Left kidney (tissue), 8 donors: ENCODE data around the gene OR1E2. TPM values are rescaled to one million over a fixed set of nuclear protein-coding genes. Genes with fewer than 3 reads are reported as not detected.
A peak's percentile ranks its signal among the peaks of the same experiment; 100 is the strongest.
"Not testable (repeated sequence)": the region's sequence is repeated elsewhere in the genome, so short reads cannot be mapped to it uniquely, and the experiment has no call there.

ENCODE experiments used
- DNase-seq: peaks from one replicate; pipeline ENCODE4 v3.0.0-alpha.2; 2013
- long read RNA-seq, 8 donors: transcript quantifications; one replicate each; lab custom pipeline, GENCODE V29; 2026
- polyA plus RNA-seq: library from polyadenylated mRNA; unstranded; fragments of 120-200 nt; gene quantifications from one replicate; pipeline ENCODE4 v1.2.1, GENCODE V29; 2013; ENCODE audit not compliant: insufficient read length

Gene OR1E2, protein sequence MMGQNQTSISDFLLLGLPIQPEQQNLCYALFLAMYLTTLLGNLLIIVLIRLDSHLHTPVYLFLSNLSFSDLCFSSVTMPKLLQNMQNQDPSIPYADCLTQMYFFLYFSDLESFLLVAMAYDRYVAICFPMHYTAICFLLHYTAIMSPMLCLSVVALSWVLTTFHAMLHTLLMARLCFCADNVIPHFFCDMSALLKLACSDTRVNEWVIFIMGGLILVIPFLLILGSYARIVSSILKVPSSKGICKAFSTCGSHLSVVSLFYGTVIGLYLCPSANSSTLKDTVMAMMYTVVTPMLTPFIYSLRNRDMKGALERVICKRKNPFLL
- polyA plus RNA-seq, result not detected
- long read RNA-seq, donor 1, result 0 reads
- long read RNA-seq, donor 2, result 0 reads
- long read RNA-seq, donor 3, result 0 reads
- long read RNA-seq, donor 4, result 0 reads
- long read RNA-seq, donor 5, result 0 reads
- long read RNA-seq, donor 6, result 0 reads
- long read RNA-seq, donor 7, result 0 reads
- long read RNA-seq, donor 8, result 0 reads

DNA sequence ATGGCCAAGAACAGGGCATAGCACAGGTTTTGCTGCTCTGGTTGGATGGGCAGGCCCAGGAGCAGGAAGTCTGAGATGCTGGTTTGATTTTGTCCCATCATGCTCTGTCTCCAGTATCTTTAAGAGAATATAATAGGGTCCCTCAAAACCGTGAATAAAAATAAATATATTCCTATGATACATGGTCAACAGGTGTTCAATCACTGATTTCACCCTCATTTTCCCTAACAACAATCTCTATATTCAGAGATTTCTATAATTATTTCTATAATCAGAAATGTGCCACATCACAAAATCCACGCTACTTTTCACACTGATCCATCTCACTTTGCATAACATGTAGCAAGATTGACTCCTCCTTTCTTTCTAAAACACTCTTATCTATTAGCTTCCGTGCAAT lies at the start of gene OR1E2:
TSS of gene OR1E2 (minus strand) at position 101 of the 400 bp plus-strand sequence. CDS start at position 101, 0 bp downstream.
- DNase-seq, result no peak

DNA sequence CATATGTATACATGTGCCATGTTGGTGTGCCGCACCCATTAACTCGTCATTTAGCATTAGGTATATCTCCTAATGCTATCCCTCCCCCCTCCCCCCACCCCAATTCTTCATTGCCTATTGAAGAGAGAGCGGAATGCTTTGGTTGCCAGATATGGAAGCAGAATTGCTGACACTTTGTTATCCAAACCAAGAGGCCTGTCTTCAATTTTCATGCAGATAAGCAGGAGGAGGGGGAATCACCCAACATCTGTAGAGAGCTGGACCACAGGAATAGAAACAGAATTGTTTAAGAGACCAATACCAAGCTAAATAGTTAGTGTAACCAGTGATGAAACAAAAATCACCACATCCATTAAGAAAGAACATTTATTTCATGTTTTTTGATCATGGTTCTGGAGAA lies 49.2 kb upstream of the OR1E2 start:
- DNase-seq, result no peak

DNA sequence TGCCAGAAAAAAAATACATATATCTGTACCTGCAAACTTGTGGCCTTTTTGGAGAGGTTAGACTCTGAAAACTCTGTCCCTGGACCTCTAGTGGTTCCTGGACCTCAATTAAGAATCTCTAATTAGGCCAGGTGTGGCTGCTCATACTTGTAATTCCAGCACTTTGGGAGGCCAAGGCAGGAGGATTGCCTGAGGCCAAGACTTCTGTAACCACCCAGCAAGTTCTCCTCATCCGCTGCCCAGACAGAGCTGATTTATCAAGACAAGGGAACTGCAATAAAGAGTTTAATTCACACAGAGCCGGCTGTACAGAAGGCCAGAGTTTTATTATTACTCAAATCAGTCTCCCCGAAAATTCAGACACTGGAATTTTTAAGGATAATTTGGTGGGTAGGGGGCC lies 46.3 kb upstream of the OR1E2 start:
- no peak for DNase-seq

DNA sequence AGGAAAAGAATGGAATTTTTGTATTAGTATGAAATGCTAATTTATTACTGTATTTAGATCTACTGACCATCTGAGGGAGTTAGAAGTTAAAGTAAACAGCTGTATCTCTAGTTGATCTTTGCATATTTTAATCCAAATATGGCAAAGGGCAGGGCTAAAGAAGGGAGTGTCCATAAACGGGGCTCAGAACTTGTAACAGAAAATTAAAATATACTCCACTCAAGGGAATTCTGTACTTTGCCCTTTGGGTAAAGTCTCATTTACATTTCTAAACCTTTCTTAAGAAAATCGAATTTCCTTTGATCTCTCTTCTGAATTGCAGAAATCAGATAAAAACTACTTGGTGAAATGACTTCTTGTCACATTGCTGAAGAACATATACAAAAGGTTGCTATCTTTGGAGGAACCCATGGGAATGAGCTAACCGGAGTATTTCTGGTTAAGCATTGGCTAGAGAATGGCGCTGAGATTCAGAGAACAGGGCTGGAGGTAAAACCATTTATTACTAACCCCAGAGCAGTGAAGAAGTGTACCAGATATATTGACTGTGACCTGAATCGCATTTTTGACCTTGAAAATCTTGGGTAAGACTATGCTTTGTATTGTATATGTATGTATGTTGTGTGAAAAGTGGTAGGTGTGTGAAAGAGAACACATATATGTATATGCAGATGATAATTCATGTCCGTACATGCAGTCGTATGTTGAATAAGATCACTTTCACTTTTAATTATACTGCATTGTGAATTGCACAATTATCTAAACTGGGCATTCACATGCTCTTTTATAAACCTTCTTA lies 42.4 kb upstream of the OR1E2 start, which contains the start of gene ASPA:
TSS of gene ASPA (plus strand) at position 186 of the 799 bp plus-strand sequence. CDS start at position 349, 163 bp downstream.
- no peak for DNase-seq

DNA sequence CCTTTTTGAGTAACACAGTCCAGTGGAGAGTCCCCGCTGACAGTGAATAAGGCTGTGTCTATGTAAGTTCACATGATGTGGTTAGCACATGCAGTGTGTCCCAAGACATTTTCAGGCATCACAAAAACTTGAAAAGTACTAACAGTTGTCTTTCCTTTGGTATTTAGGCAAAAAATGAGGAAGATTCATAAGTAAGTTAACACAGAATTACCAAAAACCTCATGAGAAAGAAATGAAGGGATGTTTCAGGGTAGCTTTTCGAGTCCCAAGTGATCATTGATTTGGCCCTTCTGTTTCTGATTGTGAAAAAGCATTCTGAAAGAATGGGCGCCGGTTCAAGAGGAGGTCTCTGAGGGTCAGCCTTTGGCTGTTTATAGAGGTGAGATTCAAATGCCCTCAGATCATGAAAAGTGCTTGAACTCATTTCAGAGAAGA lies 41.6 kb upstream of the OR1E2 start:
- DNase-seq, result no peak

DNA sequence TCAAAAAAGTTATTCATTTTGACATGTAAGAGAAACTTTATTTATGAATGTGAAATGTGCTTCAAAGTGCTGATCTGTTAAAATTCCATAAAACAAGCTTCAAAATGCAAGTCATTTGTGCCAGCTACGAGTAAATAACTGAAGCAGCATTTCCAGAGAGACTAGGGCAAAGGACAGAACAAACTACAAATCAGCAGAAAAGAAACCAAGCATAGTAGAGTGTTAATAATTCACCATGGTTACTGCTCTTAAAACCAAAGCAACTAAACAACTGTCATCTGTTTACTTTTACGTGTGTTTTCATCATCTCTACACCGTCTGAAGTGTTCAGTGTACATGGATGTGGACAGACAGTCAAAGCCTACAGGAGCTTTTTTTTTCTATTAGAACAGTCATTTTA lies 40.6 kb upstream of the OR1E2 start:
- peak; percentile 22 for DNase-seq

DNA sequence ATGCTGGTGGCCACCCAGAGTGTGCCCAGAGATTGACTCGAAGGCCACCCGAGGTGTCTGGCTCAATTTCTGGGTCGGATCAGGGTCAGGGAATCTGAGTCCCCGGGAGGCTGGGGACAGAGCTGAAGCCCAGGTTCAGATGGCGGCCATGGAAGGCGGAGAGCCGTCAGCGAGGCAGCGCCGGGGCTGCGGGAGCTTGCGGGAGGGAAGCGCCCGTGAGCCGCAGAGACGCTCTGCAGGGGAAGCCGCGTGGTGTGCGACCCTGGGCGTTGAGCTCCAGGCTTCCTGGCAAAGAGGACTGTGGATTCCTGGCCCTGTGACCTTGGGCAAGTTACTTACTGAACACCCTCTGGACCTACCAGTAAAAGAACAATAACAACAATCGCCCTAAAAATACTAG lies 38.5 kb upstream of the OR1E2 start:
- DNase-seq, result no peak

DNA sequence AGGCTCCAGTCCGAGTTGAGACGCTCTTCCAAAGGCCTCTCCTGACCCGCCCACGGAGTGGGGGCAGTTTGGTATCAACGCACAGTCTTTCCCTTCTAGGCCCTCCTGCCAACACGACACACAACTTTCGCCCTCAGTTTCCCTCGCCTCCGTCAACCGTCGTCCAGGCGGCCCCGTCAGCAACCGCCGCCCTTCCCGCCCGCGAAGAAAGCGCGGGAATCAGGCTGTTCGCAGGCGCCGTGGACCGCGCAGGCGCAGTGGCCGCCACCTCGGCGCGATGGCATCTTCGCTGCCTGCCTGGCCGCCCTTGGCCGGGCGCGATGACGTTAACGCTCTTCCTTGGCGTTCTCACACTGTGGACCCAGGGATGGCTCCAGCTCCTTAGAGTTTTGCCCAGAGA lies 38.0 kb upstream of the OR1E2 start, which contains the start of gene SPATA22:
TSS of gene SPATA22 (minus strand) at position 221 of the 400 bp plus-strand sequence. CDS start 2,494 bp downstream, outside the sequence.
- no peak for DNase-seq

DNA sequence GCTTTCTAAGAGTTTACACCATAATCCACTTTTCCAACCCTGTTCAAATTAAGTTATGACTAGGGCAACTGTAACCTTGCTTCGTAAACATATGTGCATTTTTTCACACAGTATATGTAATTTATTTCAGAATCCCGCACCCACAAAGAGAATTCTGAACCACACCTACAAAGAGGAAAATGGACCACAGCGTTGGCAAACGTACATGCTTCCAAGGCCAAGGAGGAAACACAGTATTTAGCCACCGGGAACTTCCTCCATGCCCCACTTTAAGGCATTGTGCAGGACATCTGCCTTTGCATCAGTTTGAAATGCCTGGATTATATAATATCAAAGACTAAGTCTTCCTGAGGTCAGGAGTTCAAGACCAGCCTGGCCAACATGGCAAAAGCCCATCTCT lies 35.9 kb upstream of the OR1E2 start:
- DNase-seq, result no peak

DNA sequence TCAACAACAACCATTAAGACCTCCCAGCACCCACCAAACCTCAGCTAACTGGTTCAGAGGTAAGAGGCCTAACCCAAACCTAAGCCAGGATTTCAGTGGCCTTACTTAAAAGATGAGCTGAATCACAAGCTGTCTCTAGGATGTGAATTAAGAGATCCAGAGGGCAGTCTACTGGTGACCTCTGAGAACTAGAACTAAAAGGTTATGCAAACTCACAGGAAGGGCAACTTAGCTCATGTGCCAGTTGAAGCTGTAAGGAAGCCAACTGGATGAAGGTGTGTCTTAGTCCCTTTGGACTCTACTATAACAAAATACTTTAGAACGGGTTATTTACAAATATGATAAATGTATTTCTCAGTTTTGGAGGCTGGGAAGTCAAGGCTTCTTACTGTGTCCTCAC lies 32.7 kb upstream of the OR1E2 start:
- DNase-seq, result not testable (repeated sequence)

DNA sequence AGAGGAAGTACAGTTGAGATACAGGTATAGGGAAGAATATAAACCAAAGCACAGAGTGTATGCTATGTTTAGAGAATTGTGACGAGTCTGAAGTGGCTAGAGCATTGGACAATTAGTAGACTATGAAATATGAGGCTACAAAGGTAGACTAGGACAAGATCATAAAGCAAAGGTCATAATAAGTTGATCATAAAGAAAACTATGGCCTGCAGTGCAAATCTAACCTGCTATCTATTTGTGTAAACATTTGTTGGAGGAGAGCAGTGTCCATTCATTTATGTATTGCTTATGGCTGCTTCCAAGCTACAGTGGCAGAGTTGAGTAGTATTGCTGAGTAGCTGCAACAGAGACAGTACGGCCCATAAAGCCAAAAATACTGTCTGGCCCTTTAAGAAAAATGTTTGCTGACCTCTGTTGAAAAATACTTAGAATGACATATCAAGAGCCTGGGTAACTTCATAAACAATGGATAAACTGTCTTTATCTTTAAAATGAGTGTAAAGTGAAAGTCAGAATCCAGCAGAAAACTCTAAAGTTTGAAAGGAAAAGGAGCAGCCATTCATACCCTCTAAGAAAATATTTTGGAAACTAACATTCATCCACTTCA lies 14.5 kb upstream of the OR1E2 start:
- no peak for DNase-seq

DNA sequence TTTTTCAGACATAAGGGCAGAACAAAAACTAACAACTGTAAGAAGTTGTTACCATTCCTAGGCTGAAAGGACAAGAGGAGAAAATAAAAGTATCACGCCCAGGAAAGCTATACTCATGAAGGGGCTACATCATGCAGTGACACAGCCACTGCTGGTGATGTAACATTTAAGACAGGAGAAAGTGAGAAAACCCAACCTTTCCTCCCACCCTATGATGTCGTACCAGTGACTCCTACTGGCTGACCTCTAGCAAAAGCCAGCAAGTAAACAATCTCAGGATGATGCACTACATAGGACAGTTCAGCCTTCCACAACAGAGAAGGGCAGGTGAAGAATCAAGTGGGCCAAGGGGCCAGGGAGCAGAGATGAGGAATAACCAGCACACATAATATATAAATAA lies 14.0 kb upstream of the OR1E2 start:
- DNase-seq, result no peak

DNA sequence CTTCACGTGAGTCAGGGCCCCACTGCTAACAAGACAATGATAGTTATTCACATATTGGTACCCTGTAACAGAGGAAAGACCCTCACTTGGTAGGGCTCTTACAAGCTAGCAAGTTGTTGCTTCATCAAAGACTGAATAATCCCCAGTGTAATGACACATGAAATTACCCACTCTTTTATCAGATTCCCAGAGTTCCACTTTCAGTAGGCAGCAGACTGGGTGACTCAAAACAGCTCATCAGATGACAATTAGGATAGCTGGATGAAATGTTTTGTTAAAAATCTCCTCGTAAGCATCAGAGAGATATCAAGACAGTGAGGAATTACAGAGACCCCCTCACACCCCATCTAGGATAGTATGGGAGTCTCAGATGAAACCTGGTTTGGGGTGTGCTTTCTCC lies 6.8 kb upstream of the OR1E2 start:
- DNase-seq, result no peak

DNA sequence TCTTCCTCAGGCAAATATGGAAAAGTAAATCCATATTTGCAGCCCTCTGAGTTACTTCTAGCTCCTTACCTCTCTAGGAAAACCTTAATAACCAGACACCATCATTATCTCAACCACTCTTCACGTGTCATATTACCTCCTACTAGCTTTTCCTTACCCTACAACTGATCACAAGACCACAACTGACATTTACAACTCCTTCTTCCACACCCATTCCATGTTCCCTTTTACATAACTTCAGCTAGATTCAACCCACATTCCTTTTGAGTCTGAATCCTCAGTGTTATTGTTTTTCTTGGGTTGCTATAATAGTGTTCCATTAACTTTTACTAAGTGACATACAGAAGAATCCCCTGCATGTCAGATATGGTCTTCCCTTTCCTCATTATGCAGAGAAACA lies 4.7 kb upstream of the OR1E2 start:
- no peak for DNase-seq

DNA sequence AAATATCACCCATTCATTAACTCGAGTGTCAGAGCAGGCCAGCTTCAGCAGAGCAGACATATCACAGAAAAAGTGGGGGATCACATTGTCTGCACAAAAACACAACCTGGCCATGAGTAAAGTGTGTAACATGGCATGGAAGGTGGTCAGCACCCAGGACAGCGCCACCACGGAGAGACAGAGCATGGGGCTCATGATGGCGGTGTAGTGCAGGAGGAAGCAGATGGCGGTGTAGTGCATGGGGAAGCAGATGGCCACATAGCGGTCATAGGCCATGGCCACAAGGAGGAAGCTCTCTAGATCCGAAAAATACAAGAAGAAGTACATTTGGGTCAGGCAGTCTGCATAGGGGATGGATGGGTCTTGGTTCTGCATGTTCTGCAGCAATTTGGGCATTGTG lies 426 bp downstream of the OR1E2 start:
- DNase-seq, result not testable (repeated sequence)

DNA sequence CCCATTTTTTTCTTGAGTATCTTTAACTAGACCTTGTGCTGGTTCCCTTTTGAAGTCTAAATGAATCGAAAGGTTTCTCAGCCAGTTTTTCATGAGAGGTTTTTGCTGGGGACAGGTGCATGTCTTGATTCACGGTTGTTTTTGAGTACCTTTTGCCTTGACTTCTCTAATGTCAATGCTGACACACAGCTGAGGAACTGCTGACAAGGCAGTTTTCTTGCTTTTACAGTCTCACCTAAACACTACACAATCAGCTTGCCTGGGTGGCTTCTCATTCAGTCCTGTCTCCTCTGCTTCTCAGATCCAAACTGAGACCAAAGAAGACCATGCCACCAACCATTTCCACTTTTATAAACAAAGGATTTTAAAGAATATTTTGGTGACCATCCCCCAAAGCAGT lies 15.4 kb downstream of the OR1E2 start:
- no peak for DNase-seq

DNA sequence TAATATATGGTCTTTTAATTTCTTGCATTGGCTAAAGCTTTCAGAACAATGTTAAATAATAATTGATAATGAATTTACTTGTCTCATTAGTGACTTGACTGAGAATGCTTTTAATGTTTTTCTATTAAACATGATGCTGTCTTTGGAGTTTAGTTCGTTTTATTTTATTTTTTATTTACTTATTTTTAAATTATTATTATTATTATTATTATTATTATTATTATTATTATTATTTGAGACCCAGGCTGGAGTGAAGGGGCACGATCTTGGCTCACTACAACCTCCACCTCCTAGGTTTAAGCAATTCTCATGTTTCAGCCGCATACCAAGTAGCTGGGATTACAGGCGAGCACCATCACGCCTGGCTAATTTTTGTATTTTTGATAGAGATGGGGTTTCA lies 18.0 kb downstream of the OR1E2 start:
- no peak for DNase-seq

DNA sequence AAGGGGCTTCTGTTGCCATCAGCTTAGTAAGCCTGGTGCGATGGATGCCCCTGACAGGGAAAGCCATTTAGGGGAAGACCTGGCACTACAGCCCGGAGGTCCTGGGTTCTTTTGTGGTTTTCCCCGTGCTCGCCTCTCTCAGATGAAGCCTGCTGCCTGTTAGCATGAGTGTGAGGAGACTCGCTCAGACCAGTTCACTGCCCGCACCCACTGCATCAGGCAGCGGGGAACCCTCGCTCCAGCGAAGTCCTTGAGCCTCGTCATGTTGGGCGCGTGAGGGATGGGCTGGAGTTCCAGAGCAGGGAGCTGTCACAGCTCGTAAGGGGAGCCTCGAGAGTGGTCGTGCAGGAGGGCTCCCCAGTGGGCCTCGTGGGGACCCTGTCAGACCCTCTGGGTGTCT lies 21.4 kb downstream of the OR1E2 start:
- not testable (repeated sequence) for DNase-seq

DNA sequence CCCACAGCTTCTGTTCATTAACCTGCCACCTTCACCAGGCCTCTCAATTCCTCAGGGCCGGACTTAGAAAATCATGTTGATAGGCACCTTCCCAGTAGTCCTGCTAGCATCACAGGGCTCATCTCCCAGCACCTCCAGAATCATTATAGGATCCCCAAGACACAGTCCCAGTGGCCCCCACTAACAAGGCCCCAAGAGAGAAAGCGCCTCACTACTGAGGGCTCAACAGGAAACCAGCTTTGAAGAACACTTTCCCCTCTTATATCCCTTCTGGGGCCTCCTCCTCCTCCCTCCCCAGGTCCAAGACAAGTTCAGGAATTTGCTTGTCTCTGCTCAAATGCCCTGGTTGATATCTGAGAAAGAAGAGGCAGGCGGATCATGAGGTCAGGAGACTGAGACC lies 22.6 kb downstream of the OR1E2 start, which contains the start of gene OR3A3:
TSS of gene OR3A3 (plus strand) at position 301 of the 400 bp plus-strand sequence.
- DNase-seq, result no peak

DNA sequence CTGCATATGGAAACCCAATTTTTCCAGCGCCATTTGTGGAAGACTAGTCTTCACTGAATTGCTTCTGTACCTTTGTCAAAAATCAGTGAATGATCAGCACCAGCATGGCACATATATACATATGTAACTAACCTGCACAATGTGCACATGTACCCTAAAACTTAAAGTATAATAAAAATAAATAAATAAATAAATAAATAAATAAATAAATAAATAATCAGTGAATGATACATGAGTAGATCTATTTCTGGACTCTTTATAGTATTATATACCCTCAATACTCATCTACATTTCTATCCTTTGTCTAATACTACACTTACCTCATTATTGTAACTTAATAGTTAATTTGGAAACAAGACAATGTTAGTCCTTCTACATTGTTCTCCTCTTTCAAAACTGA lies 29.8 kb downstream of the OR1E2 start:
- not testable (repeated sequence) for DNase-seq

DNA sequence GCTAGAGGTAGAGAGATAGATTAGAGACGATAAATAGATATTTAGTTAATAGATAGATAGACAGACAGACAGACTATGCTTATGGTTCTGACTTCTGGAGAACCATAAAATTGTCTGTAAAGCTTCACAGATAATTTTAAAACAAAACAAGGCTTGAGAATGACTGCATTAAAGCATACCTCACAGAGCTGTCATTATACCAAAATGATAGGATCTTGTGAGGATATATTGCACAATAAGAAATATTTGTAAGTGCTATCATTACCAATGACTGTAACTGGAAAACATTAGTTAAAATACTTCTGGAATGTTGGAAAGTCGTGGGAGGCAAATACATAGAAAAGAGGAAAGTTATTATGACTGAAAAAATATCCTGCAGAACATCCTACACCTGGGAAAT lies 31.9 kb downstream of the OR1E2 start:
- DNase-seq, result no peak

DNA sequence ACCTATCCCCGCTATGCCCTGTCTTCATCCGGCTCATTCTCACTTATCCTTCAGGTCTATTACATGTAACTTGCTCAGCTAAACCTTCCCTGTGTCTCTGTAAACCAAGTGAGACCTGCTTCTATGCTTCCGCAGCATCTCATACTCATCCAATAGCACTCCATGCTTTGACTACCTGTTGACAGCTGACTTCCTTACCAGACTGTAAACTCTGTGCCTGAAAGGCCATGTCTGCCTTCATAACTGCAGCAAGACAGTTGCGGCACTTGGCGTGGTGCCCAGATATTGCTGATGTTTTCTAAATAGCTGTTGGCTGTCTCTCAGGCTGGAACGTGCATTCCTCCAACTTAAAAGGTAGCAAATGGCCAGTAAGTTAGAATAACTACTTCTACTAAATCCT lies 33.6 kb downstream of the OR1E2 start:
- DNase-seq, result no peak
